Measurements from ENCODE around the gene DUSP11.
"Not testable (repeated sequence)": the region's sequence is repeated elsewhere in the genome, so short reads cannot be mapped to it uniquely, and the experiment has no call there.

The DUSP11 gene

GRCh38 chr2:73779467-73780236, at the start of gene DUSP11:
Gene DUSP11 (minus strand): TSS chr2:73780103. CDS start chr2:73779974, 129 bp downstream.
- FAIRE-seq = peak; percentile 5

GRCh38 chr2:73828818-73829570, 49.1 kb upstream of the DUSP11 start, which contains the start of gene STAMBP:
Gene STAMBP (plus strand): TSS chr2:73828961. CDS start chr2:73830857, 1,896 bp downstream.
- FAIRE-seq = peak; percentile 95

GRCh38 chr2:73828389-73828817, 48.5 kb upstream of the DUSP11 start:
- FAIRE-seq = no peak

- FAIRE-seq = no peak
Observed at GRCh38 chr2:73827660-73828388, 47.9 kb upstream of the DUSP11 start.

GRCh38 chr2:73827018-73827417, 47.1 kb upstream of the DUSP11 start:
- FAIRE-seq = no peak

- no peak for FAIRE-seq
Observed at GRCh38 chr2:73825408-73825807, 45.5 kb upstream of the DUSP11 start.

GRCh38 chr2:73823916-73824523, 44.1 kb upstream of the DUSP11 start:
- peak; percentile 90 for FAIRE-seq

GRCh38 chr2:73823416-73823815, 43.5 kb upstream of the DUSP11 start:
- FAIRE-seq = no peak

- FAIRE-seq = no peak
Observed at GRCh38 chr2:73822991-73823390, 43.1 kb upstream of the DUSP11 start.

GRCh38 chr2:73822276-73822675, 42.4 kb upstream of the DUSP11 start:
- no peak for FAIRE-seq

- no peak for FAIRE-seq
Observed at GRCh38 chr2:73821669-73822068, 41.8 kb upstream of the DUSP11 start.

- FAIRE-seq = no peak
Observed at GRCh38 chr2:73821227-73821626, 41.3 kb upstream of the DUSP11 start.

GRCh38 chr2:73818296-73818695, 38.4 kb upstream of the DUSP11 start:
- FAIRE-seq = no peak

GRCh38 chr2:73812635-73813034, 32.7 kb upstream of the DUSP11 start:
- FAIRE-seq = no peak

- no peak for FAIRE-seq
Observed at GRCh38 chr2:73811878-73812277, 32.0 kb upstream of the DUSP11 start.

- FAIRE-seq = not testable (repeated sequence)
Observed at GRCh38 chr2:73783883-73784282, 4.0 kb upstream of the DUSP11 start, which contains the start of gene C2orf78. Gene C2orf78 (plus strand): TSS chr2:73784183. CDS start chr2:73784310, 127 bp downstream.

GRCh38 chr2:73783402-73783801, 3.5 kb upstream of the DUSP11 start:
- not testable (repeated sequence) for FAIRE-seq

- FAIRE-seq = no peak
Observed at GRCh38 chr2:73780237-73780582, 307 bp upstream of the DUSP11 start.

GRCh38 chr2:73778867-73779466, 936 bp downstream of the DUSP11 start:
- FAIRE-seq = not testable (repeated sequence)

- no peak for FAIRE-seq
Observed at GRCh38 chr2:73776869-73777519, 2.9 kb downstream of the DUSP11 start.

GRCh38 chr2:73776381-73776780, 3.5 kb downstream of the DUSP11 start:
- no peak for FAIRE-seq

GRCh38 chr2:73772819-73773218, 7.1 kb downstream of the DUSP11 start:
- FAIRE-seq = no peak
